C4-2B (cell line): Measurements from ENCODE around the gene HELT.
"Not testable (repeated sequence)": the region's sequence is repeated elsewhere in the genome, so short reads cannot be mapped to it uniquely, and the experiment has no call there.

Source experiments
- H3K27ac ChIP-seq: fragments of 450-650 bp; 2 replicates; pipeline ENCODE4 v1.5.1; 2017
- ZFX ChIP-seq: fragments of 450-650 bp; IDR thresholded peaks from 2 replicates; pipeline ENCODE4 v1.6.1; 2017
- TF ChIP-seq, protein P1 (sequence below): fragments of 450-650 bp; conservative IDR thresholded peaks from 2 replicates; pipeline ENCODE4 v1.5.1; 2017; ENCODE audit warnings: mild to moderate bottlenecking

HELT gene

DNA sequence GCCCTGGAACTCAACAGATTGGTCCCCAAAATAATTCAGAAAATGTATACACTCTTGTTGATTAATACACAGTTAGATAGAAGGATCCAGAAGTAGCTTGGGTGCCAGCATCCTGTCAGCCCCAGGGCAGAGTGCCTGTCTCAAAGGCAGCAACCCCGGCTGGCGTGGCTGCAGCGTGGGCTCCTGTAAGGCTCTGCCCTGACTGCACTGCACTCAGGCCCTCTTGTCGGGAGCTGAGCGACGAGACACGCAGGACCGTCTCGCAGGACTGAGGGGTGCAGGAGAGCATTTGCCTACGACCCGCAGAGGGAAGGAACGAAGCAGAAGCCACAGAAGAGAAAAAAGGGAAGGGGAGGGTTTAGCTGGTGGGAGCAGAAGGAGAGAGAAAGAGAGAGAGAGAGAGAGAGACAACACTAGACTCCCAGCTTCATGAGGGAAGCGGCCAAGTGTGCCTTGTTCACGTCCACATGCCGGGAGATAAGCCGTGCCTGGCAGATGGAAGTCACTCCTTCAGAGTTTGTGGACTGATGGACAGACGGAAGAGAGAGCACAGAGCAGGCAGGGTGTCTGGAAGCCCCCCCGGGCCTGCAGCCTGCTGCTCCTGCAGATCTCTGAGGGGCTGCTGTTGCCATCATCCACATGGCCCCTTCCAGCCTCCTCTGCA lies 38.7 kb upstream of the HELT start:
- H3K27ac ChIP-seq: no peak overlapping the region
- TF ChIP-seq, protein P1, sequence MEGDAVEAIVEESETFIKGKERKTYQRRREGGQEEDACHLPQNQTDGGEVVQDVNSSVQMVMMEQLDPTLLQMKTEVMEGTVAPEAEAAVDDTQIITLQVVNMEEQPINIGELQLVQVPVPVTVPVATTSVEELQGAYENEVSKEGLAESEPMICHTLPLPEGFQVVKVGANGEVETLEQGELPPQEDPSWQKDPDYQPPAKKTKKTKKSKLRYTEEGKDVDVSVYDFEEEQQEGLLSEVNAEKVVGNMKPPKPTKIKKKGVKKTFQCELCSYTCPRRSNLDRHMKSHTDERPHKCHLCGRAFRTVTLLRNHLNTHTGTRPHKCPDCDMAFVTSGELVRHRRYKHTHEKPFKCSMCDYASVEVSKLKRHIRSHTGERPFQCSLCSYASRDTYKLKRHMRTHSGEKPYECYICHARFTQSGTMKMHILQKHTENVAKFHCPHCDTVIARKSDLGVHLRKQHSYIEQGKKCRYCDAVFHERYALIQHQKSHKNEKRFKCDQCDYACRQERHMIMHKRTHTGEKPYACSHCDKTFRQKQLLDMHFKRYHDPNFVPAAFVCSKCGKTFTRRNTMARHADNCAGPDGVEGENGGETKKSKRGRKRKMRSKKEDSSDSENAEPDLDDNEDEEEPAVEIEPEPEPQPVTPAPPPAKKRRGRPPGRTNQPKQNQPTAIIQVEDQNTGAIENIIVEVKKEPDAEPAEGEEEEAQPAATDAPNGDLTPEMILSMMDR: no peak
- TF ChIP-seq ZFX: no peak

DNA sequence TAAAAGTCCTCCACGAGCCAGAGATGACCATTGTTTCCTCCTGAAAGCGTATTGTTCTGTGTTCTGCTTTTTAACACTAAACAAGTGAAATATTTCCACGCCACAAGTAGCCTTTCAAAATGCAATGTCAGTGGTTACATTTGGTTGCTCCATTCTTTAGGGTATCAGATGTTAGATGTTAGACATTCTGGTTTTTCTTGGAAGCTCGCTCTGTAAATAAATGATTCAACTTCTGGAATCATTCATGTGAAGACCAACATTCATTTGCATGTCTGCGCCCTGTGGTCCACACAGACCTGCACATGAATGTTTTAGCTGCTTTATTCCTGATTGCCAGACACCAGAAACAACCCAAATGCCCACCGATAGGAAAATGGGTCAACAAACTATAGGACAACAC lies 38.0 kb upstream of the HELT start:
- H3K27ac ChIP-seq: no peak overlapping the region
- TF ChIP-seq, protein P1: no peak
- no peak for TF ChIP-seq ZFX

DNA sequence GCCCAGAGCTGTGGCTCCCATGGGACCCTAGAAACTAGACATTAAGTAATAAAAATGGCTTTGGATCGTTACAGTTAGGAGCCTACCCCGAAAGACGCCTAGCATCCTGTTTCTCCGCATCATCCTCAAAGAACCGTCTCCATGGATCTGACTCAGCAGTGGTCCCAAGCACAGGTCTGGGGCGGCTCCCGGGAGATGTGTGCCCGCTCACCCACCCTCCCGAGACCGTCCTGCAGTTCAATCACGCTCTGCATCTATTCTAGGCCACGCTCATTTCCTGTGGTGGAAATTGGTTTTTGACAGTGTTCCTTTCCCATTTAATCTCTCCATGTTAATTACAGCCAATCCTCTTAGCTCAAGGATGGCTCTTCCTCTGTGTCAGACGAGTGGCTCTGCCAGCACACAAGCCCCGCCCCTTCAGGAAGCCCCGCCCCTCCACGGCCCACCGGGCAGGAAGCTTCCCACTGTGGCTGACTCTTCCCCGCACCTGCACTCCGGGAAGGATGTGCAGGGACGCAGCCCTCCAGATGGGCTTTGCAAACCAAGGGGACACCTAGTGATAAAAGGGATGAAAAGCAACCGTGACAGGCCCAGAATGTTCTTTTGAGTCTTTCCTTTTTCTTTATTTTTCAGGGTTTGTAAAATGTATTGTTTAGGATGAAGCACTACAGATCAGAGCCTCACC lies 34.5 kb upstream of the HELT start:
- H3K27ac ChIP-seq: no peak overlapping the region; the same call in 1 of the 2 replicates
- TF ChIP-seq, protein P1: peak; percentile 64
- no peak for TF ChIP-seq ZFX

DNA sequence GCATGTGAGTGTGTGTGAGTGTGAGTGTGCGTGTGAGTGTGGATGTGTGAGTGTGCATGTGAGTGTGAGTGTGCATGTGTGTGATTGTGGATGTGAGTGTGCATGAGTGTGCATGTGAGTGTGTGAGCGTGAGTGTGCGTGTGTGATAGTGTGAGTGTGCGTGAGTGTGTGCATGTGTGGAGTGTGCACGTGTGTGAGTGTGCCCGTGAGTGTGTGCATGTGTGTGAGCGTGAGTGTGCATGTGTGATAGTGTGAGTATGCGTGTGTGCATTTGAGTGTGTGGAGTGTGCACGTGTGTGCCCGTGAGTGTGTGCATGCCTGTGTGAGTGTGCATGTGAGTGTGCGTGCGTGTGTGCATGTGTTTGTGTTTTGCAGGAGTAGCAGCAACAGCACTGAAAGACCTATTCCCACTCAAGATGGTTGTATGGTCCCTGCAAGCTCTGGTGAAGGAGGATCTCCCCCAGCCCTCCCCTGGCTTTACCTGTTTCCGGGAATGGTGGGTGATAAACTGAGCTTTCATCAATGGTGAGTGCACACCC lies 30.7 kb upstream of the HELT start:
- TF ChIP-seq, protein P1: no peak
- no peak for TF ChIP-seq ZFX
- no peak overlapping the region for H3K27ac ChIP-seq

DNA sequence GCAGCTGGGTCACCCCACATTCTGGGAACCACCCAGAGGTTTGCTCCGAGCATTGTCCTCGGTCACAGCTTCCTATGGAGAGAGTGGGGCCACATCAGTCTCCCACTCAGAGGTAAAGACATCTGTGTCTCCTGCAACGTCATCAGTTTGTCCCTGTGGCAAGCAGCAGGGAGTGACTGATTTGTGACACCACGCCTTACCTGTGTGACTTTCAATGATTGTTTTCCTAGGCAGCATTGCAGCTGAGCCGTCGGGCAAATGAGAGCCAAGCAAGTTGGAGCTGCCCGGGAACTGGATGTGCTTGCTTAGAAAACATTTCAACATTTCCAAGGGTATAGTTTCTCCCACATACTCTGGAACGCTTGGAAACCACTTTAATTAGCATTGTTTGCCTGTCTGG lies 29.7 kb upstream of the HELT start:
- TF ChIP-seq, protein P1: no peak
- no peak for TF ChIP-seq ZFX

DNA sequence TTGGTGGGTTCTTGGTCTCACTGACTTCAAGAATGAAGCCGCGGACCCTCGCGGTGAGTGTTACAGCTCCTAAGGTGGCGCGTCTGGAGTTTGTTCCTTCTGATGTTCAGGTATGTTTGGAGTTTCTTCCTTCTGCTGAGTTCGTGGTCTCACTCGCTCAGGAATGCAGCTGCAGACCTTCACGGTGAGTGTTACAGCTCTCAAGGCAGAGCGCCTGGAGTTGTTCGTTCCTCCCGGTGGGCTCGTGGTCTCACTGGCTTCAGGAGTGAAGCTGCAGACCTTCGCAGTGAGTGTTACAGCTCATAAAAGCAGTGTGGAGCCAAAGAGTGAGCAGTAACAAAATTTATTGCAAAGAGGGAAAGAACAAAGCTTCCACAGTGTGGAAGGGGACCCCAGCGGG lies 29.0 kb upstream of the HELT start:
- not testable (repeated sequence) for H3K27ac ChIP-seq

More for the DNA sequence above, 29.7 kb upstream of the HELT start:
- H3K27ac ChIP-seq: no peak overlapping the region

DNA sequence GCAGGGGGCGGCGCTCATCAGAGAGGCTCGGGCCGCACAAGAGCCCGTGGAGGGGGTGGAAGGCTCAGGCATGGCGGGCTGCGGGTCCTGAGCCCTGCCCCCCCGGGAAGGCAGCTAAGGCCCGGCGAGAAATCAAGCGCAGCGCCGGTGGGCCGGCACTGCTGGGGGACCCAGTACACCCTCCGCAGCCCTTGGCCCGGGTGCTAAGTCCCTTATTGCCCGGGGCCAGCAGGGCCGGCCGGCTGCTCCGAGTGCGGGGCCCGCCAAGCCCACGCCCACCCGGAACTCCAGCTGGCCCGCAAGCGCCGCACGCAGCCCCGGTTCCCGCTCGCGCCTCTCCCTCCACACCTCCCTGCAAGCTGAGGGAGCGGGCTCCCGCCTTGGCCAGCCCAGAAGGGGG lies 28.2 kb upstream of the HELT start:
- not testable (repeated sequence) for H3K27ac ChIP-seq

DNA sequence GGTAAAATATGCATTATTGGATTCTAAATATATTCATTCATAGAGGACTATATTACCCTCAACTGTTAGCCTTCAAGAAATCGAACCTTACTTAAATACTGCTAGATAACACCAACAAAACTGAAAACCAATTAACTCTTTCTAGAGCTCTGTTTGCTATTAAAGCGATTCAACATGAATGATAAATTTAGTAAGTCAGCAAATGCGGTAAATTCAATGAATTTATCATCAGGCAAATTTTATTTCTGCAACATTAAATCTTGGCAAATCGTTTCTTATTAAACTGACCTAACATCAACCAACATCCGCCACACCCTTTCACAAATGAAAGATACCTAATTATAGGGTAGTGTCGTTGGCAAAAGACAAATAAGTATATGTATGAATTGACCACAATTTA lies 26.4 kb upstream of the HELT start:
- TF ChIP-seq ZFX: no peak
- TF ChIP-seq, protein P1: no peak
- no peak overlapping the region for H3K27ac ChIP-seq
